Measurements from ENCODE around the gene CD164L2.
"Not testable (repeated sequence)": the region's sequence is repeated elsewhere in the genome, so short reads cannot be mapped to it uniquely, and the experiment has no call there.

The CD164L2 gene

DNA sequence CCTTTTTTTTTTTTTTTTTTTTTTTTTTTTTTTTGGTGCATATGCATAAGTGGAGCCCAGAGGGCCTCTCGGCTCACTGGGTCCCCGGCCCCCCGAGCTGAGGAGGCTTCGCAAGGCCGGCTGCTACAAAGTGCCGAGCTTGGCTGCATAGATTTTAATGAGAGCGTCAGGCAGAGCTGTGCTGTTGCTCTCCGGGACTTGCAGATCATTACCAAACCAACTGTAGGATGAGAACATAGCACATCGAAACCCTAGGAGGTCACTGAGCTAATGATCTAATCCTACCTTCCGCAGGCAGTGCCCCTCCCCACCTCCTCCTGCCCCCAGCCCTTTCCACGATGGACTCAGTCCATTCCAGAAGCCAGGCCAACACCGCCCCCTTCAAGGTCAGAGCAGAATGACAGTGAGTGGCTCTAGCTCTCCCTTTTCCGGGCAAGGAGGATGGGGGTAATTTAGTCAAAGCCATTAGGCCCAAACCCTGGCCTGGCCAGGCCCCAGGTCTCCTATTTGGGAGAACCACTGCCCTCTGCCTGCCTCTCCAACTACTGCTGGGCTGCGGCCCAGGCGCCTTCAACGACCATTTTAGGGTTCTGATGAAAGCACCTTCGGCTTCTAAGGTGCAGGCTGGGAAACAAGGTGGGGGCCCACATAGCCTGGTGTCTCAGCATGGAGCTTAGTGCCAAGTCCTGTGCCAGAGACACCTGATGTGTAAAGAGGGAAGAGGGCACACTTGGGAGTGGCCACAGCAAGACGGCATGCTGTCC, 22.6 kb upstream of the CD164L2 start:
- FAIRE-seq; DNase-seq (ENCODE audit: insufficient read length, low spot score): not testable (repeated sequence)

DNA sequence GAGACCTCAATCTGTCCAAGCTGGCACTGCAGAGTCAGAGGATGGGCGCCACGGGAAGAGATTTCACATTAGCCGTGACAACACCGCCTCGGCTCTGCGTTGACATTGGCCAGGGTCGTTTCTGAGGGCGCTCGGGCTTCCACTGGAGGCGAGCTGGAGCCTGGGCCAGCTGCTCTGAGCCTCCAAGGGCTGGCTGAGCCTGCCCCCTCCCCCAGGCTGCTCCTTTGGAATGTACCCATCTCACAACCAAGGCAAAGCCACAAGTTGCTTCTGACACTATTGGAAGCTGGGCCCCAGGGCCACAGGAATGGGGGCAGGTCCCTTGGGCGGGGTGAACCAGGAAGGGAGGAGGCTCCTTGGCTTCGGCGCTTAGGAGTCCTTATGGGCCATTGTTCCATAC, 21.9 kb upstream of the CD164L2 start:
- DNase-seq (ENCODE audit: insufficient read length, low spot score) (no peak), FAIRE-seq (no peak)

DNA sequence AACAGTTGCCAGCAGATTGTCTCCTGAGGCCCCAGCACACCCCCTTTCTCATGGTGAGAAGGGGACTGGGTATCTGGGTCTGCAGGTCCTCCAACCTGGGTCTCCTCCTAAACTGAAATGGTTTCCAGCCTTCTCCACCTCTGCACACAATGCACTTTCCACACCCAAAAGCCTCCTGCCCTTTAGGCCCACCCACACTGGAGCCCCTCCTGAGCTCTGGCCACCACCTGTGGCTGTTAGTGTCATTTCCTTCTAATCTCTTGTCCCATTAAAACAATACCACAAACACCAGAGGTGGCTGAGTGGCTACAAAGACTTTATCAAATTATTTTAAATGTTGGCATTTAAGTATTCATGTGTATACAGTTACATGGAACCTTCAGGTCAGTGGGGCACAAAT, 20.8 kb upstream of the CD164L2 start:
- FAIRE-seq = peak; percentile 54
- DNase-seq (ENCODE audit: insufficient read length, low spot score) = no peak

DNA sequence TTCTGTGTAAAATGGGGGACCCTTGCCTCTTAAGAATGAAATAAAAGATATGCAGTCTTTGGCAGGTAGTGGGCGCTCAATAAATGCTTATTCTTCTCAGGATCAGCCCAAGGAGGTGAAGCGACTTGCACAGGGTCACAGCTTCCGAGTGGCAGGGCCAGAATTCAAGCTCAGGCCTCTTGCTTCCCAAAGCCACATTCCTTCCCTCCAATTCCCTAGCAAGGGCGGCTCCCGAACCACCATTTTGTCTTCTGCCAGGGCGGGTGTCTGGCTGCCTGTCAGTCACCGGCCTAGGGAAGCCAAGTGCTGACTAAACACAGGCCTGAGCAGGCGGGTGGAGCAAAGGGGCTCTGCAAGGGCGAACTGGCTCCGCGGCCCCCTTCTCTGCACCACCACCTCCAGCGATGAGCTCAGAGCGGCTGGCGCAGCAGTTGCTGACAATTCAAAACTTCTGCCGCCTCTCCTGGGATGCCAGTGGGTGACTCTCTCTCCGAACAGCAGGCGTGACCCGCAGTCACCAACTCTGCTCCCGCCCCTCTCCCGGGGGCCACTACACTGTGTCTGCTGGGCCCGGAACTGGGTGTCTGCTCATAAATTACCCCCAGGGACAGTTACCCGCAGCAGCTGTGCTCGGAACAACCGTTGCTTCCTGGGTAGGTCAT, 20.1 kb upstream of the CD164L2 start:
- peak; percentile 79 for FAIRE-seq
- DNase-seq (ENCODE audit: insufficient read length, low spot score) = no peak

DNA sequence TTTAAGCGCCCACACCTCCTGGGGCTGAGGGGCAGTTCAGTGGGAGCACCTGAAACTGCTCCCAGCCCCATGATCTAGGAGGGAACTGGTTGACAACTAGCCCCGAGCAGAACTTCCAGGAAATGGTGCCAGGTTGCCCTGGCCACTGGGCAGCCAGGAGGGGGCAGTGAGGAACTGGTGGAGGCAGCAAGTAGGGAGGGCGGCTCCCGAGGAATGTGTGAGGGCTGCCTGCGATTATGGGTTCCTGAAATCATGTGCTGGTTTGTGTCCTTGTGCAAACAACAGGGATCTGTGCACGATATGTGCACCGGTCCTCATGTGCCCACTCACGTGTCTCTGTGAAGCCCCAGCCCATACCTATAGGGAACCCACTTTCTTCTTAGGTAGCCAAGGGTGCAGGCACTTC, 19.2 kb upstream of the CD164L2 start:
- DNase-seq (ENCODE audit: insufficient read length, low spot score) = no peak
- FAIRE-seq = peak; percentile 53

DNA sequence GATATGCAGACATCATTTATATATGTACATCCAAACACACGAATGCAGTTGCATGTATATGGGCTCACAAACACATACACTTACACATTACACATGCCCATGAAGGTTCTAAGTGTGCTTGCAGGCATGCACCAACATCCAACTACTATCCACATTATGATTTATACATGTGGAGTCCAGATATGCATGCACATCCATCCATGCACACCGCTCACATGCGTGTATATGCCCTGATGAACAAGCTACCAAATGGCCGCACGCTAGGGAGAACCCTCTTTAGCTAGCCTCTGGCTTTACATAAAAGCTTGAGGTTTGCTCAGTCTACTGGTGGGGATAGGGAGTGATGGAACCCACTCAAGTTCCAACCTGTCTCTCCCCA, 17.8 kb upstream of the CD164L2 start:
- FAIRE-seq = no peak
- no peak for DNase-seq (ENCODE audit: insufficient read length, low spot score)

DNA sequence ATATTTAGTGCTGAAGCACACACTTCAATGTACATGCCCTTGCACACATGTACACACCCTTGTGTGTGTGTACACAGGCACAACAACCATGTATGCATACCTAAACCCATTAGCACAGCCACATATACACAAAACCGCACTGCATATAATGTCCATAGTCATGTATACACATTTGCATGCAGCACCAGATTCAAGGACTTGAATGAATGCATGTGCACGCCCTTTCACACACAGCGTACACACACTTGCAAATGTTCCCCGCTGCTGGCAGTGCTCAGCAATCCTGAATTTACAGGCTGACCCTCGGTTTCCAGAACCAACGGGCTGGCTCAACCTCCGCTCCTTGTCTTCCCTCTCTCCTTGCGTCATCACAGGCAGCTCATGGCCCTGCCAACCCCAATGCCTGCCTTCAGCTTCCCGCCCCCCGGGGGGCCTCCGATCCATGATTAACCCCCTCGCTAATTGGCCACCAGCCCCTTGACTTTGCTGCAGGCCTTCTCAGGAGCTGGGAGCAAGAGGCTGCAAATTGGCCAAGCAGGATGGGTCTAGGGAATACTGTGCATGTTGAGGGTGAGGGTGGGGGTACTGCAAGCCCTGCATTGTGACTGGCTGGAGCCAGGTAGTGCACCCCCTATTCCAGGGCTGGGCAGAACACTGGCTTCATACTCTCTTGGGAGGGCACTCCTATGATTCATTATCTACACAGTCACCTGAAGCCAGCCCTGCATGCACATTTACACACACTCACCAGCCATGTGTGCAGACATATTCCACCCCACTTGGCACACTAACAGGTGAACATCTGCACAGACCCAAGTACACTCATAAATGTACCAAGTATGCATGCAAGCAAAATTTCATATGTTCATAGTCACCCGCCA, 17.2 kb upstream of the CD164L2 start:
- FAIRE-seq (no peak), DNase-seq (ENCODE audit: insufficient read length, low spot score) (no peak)

DNA sequence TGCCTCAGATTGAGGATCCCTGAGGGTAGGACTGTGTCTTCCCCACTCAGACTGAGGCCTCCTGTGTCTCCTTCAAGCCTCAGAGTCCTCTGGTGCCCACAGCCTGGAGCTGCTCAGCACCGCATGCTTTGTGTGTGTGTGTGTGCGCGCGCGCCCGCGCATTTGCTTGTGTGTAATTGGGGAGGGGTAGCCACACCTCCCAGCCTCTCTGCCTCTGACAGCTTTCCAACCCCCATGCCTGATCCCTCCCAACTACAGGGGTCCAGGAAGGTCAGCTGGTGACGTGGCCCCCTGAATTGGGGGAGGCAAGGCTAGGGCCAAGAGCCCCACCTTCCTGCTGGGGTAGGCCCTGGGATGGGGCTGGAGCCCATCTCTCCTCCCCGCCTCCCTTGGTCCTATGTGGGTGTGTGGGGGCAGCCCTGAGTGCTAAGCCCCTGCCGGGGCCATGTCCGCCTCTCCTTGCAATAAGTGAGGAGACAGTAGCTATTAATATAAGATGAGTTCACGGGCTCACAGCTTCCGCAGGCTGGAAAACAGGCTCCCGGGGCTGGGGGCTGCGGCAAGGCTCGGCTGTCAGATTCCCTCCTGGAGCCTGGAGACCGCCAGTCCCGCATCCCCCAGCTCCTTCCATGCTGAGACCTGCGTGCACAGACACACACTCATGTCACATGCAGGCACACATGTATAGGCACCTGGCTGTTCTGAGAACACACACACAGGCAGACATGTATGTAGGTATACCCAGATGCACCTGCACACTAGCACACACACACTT, 16.3 kb upstream of the CD164L2 start:
- DNase-seq (ENCODE audit: insufficient read length, low spot score) (no peak), FAIRE-seq (no peak)

DNA sequence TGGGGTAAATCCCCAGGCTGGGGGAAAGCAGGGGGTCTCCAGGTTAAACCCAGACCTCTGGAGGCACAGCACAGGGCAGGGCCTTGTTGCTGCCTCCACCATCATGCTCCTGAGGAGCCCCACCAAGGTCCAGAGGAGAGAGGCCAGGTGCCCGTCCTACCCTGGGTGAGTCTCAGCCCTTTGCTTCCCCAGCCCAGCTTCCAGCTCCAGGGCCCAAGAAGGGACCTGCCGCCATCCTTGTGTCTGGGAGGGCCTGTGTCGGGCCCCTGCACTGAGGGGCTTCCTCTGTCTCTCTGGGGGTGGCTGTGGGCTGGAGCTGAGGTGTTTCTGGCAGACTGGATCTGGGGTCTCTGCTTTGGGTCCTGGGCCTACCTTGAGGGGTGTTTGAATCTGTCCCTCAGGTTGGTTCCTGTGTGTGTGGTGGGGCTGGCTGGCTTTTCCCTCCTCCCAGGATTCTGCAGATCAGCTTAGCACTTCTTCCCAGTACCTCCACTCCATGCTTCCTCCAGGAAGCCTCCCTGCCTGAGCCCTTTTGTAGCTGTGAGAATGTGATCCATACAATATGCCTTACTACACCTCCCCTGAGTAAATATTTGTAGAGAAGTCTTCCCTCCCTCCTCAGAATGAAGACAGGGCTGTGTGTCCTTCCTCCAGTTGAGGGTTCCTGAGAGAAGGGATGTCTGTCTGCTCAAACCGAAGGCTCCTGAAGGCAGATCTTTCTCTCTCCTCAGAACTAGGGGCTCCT, 15.4 kb upstream of the CD164L2 start:
- no peak for FAIRE-seq
- DNase-seq (ENCODE audit: insufficient read length, low spot score) = no peak

DNA sequence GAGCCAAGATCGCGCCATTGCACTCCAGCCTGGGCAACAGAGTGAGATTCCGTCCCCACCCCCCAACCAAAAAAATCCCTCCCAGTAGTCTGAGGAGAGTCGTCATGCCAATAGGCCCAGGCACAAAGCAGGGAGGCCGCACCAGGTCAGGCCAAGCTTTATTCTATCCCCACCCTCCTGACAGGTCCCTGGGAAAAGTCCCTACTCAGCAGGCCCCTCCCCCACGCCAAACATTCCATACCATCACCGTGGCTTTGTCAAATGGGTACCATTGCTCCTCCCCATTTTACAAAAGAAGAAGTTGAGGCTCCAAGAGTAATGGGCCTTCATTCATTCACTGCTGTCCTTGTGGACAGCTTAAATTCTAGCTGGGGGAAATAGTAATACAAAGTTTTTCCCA, 14.6 kb upstream of the CD164L2 start:
- no peak for DNase-seq (ENCODE audit: insufficient read length, low spot score)
- no peak for FAIRE-seq

DNA sequence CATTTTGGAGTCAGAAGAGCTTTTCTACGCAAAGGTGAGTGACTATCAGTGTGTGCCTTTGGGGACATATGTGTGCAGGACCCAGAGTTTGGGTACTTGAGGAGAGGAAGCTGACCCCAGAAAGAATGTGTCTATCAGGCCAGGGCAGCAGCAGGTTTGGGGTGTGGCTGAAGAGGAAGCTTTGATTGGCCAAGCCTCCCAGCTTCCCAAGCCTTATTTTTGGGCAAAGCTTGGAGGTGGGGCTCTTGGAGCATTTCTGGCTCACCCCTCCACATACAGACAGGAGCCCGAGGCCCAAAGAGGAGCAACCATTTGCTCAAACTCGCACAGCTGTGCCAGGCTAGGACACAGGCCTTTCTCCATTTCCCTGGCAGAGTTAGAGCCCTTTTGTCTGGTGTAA, 14.0 kb upstream of the CD164L2 start:
- DNase-seq (ENCODE audit: insufficient read length, low spot score) (no peak), FAIRE-seq (no peak)

DNA sequence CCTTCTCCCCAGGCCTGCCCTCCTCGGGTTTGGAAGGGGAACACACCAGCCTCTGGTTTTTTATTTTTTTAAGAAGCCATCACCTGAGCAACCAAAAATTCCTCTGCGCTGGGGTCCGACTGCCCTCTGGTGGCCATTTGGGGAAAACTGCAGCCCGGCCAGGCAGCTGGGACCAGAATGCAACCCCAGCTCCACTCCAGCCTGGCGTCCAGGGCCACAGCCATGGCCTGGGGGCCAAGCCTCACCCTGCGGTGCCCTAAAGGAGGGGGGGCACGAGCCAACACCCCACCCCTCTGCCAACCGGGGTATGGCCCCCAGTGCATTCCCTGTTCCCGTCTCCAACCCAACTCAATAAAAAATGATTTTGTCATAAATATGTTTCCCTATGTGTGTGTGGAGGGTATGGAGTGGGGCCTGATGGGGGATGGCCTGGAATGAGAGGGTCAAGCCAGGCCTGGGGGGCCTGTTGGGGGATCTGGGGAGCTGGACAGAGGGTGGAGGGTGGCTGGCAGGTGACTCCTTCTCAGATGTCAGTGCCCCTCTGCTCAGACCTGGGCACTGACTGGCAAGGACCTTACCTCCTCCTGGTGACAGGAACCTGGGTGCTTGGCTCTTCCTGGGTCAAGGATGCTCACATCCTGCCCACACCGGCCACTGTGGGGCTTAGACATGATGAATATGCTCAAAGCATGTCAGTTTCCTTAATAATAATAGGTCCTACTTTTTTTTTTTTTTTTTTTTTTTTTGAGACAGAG, 12.5 kb upstream of the CD164L2 start:
- peak; percentile 73 for FAIRE-seq
- DNase-seq (ENCODE audit: insufficient read length, low spot score) = peak; percentile 90

DNA sequence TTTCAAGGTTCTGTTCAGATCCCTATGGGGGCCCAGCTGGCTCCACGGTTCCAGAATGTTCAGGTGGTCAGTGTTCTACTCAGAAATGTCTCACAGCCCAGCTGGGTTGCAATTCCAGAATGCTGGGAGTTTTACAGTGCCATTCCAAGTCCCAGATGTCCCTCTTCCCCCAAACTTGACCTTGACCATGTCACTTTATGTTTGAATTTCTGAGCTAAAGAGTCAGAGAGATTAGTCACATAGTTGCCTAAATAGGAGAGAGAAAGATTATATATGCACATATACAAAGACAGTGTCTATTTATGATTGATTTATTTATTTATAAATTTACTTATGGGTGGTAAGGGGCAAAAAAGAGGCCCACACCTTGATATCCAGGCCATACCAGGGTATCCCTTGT, 11.8 kb upstream of the CD164L2 start:
- FAIRE-seq (no peak), DNase-seq (ENCODE audit: insufficient read length, low spot score) (no peak)

DNA sequence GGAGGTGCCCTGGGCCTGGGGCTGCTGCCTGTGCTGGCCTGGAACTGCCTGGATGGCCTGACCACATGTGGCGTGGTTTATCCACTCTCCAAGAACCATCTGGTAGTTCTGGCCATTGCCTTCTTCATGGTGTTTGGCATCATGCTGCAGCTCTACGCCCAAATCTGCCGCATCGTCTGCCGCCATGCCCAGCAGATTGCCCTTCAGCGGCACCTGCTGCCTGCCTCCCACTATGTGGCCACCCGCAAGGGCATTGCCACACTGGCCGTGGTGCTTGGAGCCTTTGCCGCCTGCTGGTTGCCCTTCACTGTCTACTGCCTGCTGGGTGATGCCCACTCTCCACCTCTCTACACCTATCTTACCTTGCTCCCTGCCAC, 11.1 kb upstream of the CD164L2 start:
- DNase-seq (ENCODE audit: insufficient read length, low spot score) (no peak), FAIRE-seq (no peak)

DNA sequence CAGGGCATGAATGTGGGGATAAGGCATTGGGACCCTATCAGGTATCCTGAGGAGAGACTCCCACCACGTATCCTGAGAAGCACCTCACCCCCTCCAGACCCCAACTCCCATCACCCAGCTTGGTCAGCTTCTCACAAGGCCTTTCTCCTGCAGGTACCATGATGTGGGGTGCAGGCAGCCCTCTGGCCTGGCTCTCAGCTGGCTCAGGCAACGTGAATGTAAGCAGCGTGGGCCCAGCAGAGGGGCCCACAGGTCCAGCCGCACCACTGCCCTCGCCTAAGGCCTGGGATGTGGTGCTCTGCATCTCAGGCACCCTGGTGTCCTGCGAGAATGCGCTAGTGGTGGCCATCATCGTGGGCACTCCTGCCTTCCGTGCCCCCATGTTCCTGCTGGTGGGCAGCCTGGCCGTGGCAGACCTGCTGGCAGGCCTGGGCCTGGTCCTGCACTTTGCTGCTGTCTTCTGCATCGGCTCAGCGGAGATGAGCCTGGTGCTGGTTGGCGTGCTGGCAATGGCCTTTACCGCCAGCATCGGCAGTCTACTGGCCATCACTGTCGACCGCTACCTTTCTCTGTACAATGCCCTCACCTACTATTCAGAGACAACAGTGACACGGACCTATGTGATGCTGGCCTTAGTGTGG, 10.6 kb upstream of the CD164L2 start:
- FAIRE-seq (no peak), DNase-seq (ENCODE audit: insufficient read length, low spot score) (no peak)

DNA sequence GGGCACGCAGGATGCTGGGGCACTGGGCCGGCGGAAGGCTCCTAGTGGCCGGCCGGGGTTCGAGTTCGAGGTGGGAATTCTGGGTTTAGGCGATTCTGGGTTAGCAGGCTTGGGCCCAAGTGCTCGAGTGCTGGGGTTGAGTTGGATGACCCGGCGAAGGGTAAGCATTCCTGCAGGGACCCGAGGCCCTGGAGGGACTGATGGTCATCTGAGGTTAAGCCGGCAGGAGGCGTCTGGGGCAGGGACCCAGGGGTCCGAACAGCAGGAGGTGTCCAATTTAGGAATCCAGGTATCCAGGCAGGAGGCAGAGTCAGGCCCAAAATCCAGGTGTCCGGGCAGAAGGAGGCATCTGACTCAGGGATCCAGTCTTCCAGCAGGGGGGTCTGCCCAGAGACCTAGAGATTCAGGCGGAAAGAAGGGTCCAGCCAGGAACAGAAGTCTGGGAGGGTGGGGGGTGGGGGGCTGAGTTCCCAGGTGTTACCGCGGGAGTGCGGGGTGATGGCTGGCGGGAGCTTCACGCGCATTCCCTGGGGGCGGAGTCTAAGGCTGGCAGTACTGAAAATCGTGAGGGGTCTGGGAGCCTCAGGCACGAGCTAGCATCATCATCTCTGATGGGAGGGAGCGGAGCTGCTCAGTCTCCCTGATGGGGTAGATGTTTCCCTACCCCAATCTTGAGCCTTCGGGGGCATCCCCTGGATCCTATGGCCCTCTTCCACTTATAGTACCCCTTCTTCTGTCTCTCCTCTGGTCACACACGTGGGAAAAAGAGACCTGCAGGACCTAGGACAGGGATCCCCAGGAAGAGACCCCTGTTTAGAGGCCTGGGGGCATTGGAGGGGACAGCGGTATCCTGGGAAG, 9.9 kb upstream of the CD164L2 start:
- DNase-seq (ENCODE audit: insufficient read length, low spot score) = no peak
- no peak for FAIRE-seq

DNA sequence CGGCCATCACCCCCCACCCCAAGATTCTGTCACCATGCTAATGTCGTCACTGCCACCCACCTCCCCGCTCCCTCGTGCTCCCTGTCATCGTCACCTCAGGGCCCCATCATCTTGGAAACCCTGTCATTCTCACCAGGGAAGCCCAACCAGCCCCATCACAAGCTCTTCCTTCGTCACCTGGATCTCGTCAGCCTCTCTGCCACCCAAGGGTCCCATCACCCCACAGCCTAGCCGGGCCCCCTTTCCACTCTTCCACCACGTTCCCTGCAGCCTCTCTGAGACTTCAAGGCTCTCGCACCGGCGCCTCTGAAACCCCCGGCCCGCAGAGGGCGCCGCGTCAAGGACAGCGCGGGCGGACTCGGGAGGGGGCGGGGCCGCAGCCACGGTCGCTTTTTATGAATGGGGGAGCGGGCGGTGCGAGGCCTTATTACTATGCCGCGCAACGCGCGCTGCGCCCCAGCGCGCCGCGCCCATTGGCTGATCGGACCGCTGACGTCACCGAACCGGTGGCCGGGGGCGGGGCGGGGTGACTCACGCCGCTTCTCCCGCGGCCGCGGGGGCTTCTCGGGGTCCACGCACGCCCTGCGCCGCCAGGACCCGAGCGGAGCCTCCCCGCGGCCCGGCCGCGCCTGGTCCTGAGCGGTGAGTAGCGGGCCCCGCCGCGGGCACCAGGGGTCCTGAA, 9.1 kb upstream of the CD164L2 start, which contains the start of gene GPR3:
Gene GPR3 (plus strand): TSS at position 527 of the 682 bp plus-strand sequence. CDS start 1,177 bp downstream, outside the sequence.
- peak; percentile 85 for FAIRE-seq
- DNase-seq (ENCODE audit: insufficient read length, low spot score) = peak; percentile 93

Data from GM19239 (cell line).